ENCODE results near the gene MRGPRF.

Gene MRGPRF, protein sequence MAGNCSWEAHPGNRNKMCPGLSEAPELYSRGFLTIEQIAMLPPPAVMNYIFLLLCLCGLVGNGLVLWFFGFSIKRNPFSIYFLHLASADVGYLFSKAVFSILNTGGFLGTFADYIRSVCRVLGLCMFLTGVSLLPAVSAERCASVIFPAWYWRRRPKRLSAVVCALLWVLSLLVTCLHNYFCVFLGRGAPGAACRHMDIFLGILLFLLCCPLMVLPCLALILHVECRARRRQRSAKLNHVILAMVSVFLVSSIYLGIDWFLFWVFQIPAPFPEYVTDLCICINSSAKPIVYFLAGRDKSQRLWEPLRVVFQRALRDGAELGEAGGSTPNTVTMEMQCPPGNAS

DNA sequence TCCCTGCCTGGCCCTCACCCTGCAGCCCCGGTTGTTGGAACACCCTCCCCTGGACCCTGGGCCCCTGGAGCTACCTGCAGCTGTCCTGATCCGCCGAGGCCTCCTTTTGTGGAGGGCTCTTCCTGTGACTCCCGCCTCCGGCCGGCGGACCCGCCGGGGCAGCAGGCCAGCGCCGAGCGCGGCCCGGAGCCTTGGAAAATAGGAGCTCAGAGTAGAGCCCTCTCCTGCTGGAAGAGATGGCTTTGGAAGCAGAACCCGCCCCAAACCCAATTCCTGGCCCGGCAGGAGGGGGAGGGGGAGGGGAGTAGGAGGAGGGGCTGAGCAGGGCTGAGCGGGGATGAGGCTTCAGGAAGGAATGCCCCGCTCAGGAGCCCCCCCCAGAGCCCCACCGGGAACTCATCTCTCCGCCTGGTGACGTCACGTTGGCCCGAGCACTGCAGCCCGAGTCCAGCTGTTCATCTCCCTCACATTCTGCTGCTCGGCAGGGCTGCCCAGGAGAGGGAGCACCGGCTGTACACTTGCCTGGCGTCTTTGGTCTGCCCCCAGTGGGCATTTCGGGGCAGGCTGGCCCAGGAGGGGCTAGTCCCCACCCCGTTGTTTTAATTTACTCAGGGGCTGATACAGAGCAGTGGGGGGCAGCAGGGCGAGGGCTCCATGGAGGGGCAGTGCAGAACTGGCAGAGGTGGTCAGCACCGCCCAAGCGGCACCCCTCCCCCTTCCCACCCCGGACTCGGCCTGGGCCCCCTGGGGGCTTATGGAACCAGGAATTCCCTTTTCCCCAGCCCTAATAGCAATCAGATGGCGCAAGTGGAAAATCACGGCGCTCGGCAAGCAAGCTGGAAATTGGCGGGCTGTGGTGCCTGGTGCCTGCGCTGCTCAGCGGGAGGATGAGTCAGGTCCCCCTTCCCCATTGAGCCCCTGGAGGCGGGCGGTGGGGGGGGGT, at the start of gene MRGPRF:
Gene MRGPRF, minus strand, starts transcription at position 238 of the 943 bp plus-strand sequence. CDS start 3,345 bp downstream, outside the sequence.
- no peak for DNase-seq

DNA sequence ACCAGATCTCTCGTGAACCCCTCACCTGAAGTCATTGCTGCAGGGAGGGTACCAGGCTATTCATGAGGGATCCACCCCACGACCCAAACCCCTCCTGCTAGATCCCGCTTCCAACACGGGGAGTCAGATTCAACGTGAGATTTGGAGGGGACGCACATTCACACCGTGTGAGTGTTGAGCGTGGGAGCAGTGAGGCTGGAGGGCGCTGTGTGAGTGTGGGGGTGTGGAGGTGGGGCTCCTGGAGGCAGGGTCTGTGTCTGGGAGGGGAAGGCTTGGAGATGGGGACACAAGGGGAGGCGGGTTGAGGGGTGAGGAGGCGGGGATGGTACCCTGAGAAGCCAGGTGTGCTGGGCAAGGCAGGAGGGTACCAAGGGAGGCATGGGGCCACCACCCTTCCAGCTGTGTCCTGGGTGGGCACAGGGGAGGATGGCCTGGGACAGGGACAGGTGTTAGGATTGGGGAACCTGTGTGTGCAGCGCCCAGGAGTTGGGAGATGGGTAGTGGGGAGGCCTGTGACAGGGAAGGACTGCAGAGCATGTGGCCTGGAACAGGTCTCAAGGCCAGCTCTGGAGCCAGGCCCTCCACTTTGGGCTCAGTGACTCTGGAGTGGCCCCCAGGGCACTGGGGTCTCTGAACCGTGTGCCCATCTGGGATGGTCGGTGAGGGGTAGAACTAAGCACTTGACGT, 49.3 kb upstream of the MRGPRF start:
- no peak for DNase-seq

DNA sequence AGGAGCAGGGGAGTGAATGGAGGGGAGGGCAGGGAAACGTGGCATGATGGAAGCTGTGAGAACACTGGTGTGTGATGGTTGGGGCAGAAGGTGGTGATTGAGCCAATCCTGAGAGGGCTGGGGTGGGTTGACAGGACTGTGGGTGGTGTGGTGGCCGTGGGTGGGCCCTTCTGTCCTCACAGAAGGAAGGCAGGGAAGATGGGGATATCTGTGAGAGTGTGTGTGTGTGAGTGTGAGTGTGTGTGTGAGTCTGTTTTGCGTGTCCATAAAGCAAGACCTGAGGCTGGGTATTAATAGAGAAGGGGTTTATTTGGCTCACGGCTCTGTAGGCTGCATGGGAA, 48.6 kb upstream of the MRGPRF start:
- DNase-seq: no peak

DNA sequence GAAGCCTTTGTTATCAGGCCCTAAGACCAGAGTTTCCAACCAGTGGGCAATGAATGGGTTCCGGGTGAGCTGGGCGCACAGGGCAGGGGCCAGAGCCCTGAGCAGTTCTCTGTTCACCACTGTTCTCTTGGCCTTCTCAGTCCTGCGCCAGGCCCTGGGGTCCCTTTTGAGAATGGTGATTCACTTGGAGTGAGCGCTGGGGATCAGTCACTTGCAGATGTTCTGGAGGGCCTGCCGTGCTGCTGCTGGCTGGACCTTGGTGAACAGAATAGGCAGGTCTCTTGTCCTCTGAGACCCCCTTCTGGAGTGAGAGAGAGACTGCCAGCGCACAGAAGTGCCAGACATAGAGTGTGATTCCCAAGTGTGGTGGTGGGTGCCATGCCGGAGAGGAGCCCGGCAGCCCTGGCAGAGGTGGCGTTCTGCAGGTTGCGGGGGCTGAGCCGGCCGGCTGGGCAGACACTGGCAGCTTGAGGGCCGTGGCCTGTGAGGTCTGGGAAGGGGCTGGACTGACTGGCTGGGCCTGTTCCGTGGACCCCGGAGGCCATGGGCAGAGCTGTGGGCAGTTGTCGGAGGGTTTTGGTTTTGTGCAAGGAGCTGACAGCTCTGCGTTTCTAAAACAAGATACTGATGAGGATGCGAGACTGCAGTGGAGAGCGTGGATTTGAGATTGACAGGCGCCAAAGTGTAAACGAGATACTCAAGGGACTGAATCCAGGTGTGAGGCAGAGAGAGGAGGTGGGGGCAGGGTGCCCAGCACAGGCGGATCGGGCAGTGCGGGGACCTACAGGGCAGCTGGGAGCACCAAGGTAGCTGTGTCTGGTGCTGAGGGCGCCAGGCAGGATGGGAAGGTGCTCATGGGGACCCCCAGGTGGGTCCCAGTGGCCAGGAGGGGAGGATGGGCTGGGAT, 48.0 kb upstream of the MRGPRF start:
- no peak for DNase-seq

DNA sequence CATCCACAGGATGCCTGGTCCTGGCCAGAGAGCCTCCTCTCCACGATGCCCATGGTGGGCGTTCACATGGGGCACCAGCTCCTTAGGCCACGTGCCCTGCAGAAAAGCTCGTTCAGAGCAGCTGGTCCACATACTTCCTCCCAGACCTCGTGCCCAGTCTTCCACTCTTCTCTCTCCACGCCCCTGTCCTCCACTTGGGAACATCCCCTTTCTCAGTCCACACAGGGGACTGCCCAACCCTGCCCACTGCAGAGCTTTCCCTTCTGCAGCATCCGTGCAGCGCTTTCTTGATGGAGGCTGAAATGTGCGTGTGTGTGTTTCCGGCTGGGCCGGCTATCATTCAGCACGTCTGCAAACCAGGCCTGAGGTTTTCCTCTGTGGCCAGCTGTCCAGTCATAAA, 46.9 kb upstream of the MRGPRF start:
- DNase-seq: no peak

DNA sequence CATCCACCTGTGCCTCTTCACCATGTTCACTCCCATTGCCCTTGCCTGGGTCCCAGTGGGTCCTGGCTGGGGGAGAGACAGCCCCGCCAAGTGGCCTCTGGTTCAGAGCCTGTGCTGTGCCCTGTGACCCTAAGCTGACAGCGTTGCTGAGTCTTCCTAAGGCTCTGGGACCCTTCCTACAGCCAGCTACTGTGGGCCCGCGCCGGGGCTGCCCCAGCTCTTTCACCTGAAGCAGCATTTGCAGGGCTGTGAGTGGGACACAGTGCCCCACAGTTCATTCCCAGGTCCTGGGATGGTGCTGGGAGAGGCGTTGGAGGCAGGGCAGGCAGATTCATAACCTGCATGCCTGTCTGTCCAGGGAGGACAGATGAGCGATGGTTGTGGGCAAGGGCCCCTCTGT, 46.4 kb upstream of the MRGPRF start:
- DNase-seq: no peak

DNA sequence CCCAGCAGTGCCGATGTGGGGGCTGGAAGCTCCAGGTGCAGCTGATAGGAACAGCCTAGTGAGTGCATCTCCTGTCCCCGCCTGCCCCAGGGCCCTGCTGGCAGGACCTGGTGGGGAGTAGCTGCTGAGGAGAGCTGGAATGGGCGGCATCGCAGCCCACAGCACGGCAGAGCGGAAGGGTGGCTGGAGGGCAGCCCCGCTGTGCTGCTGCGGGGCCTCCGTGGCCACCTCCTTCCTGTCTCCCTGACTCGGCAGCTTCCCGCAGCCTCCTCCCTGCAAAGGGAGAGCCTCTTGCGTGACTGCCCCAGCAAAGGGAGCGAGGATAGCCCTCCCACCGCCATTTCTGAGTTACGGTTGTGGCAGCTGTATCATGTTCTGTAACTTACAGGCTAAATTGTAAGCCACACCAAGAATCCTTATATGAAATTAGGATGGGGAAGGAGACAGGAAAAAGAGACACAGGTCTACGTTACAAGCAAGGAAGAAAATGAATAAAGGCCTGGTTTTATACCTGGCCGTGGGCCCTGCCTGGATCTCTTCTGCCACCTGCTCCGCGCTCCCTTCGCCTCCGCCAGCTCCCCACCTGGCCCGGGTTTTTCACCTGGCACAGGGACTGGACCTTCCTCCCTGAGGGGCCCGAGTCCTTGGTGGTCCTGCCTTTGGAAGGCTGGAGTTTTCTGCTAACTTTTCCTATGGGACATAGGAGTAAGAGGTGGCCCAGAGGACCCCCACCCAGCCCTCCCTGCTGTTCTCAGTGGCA, 45.6 kb upstream of the MRGPRF start:
- no peak for DNase-seq

DNA sequence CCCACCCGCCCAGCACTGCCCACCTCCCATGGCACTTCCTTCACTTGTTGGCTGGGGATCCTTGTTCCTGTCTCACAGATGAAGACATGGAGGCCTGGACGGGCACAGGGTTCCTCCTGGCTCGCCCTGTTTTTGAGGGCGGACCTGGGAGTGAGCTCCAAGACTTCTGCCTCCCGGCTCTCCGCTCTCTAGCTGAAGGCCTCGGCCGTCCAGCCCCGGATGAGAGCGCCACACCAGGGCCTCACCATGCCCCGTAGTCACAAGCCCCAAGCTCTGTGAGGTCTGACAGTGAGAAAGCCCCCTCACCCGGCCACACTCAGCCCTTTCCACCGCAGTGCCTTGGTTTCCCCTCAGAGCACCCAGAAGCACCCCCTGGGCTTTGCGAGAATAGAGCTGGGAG, 44.8 kb upstream of the MRGPRF start:
- DNase-seq: no peak

DNA sequence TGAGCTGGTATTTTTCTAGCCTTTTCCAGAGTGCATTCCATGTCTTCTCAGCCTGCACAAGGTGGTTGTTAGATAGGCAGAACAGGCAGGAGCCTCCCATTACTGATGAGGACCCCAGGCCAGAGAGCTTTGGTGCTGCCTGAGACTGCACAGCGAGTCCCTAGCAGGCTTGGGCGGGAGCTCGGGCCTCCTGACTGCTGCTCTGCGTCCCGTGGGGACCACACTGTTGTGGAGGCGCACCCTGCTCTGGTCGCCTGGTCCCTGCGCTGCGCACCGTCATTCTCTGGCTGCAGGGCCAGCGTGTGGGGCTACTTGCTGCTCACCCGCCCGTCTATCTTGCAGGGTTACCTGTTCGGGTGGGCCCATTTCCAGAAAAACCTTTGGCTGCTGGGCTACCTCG, 44.2 kb upstream of the MRGPRF start:
- no peak for DNase-seq

DNA sequence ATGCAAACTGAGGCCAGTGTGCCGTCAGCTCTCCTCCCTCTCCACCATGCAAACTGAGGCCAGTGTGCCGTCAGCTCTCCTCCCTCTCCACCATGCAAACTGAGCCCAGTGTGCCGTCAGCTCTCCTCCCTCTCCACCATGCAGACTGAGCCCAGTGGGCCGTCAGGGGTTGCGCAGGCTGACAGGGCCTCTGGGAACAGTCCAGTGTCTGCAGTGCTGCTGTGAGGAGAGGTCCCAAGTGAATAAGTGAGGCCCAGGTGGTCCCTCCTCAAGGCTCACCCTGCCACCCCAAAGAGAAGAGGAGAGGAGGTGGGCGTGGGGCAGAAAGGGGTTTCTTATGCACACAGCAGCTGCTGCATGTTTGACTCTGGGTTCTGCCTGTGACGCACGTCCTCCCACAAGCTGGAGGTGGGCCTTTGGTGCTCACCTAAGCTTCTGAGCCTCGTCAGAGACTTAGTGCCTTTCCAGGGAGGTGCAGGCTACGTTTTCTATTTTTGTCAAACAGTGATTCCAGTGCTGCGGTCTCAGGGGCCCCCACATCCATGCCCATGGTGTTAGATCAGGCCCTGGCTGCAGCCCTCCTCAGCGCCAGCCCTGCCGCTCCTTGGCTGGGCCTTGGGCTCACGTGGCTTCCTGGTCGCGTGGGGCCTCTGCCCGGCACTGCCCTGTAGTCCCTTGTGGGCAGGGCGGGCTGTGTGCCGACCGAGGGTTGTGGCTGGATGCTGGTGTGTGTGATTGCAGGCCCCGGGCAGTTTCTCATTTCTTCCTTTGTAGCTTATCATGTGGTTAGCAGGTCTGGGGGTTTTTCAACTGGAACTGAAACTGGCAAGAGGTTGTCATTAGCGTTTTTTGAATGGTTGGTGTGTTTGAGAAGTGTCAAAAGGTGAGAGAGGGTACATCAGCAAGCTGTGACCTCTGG, 42.8 kb upstream of the MRGPRF start:
- DNase-seq: no peak

DNA sequence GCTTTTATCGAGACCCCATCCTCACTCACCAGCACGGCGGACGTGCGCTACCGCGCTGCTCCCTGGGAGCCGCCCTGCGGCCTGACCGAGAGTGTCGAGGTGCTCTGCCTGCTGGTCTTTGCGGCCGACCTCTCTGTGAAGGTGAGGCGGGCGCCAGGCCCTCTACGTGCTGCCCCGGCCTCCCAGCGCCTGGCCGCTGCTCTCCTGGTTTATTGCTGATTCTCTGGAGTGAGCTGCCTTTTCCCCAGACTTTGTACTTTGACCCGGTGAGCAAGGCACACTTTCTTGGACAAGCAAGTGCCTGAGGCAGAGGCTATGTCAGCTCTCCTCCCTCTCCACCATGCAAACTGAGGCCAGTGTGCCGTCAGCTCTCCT, 42.2 kb upstream of the MRGPRF start:
- DNase-seq: no peak

DNA sequence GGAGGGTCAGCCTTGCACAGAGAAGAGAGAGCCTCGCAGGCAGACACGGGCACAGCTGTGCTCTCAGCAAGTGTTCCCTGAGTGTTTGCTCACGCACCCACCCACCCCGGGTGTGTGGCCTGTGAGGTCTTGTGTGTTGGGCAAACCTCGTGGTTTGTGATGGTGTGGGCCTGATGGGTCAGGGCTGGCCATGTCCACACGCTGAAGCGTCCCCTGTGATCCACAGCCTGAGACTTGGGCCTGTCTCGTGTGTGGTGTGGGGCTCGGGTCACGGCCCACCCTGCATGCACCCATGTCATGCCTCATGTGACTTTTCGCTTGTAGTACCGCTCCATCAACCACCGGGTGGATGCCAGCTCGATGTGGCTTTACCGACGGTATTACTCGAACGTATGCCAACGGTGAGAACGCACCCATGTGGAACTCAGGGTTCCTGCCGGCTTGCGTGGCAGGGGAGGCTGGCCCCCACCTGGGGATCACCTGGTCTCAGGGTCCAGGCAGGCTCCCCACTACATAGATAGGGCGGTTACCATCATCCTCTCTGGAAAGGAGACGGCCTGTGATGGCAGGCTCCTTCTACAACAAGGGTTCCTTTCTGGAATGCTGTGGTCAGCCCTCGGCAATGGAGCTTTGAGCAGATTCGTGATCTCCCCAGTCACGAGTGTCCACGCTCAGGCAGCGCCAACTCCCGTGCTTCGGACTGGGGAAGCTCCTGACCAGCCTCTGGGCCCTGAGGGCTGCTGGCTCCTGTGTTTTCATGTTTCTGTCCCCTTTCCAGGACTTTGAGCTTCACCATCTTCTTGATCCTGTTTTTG, 41.6 kb upstream of the MRGPRF start:
- DNase-seq: no peak

DNA sequence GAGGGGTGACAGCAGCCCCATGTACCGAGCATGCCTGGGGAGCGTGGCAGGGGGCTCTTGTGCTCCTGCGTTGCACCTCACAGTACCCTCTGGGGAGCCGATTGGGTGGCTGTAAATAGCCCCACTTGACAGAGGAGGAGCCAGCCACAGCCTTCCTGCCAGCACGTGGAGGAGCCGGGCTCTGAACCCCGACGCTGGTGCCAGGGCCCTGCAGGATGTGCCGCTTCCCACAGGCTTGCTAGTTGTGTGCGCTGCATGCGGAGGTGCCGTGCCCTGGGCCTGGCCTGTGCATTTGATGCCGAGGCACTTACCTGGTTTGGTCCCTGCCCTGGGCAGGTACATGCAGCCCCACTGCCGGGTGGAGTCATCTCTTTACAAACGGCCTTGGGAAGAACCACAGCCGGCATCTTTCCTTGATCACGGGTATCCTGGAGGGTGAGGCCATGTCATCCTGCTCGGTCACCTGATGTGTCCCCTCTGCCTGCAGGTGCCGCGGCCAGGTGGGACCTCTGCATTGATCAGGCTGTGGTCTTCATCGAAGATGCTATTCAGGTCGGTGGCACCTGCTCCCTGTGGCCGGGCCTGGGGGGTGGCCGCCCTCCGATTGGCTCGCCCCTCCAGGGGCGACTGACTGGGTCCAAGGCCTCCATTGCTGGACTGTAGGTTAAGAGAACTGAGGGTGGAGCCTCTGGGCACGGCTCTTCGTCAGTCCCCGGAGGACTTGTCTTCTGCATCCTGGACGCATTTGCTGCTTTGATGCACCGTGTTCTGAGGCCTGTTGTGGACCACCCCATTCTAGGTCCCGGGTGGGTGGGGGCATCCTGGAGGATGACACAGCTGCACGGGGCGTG, 40.7 kb upstream of the MRGPRF start:
- no peak for DNase-seq

DNA sequence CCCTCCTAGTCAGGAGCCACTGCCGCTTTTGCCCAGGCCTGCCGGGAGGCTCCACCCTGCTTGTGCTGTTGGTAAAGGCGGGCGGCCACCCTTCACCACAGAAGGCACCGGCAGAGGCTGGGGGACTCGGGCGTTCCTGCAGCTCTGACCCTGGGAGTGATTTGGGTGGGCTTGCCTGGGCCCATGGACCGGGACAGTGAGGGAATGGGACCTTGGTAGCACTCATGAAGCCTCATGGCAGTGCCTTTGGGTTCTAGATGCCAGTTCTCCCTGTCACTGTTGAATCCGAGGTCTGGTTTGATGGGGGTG, 40.1 kb upstream of the MRGPRF start:
- DNase-seq: no peak

DNA sequence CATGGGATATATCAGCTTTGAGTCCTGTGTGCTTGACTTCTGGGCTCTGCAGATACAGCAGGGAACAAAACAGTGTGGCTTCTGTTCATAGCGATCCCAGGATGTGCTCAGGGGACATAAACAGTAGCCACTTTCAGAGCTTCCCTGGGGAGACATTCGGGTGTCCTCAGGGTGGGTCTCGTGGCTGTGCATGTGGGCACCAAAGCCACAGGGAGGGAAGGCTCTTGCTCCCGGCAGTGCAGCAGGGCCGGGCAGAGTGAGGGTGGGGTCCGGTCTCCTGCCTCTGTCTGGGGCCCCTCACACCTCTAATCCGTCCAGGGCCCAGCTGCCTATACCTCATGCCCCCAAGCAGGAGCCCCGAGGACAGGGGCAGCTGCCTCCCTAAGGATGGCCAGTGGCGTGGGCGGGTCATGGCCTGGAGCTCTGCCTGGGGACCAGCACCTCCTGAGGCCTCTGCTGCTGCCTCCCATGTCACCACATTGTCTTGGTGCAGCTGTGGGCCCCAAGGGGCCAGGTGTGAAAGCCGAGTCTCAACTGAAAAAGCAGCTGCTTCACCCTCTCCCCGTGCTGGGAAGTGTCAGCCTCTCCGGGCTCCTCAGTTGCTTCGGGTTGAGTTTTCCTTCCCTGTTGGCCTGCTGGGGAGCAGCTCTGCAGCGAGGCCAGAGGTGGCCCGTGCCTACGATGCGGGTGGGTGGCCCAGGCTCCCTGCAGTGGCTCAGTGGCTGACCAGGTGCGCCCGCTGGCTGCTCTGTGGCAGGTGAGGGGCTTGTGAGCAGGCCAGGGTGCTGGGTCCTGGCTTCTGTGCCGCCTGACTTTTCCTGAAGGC, 39.5 kb upstream of the MRGPRF start:
- no peak for DNase-seq

DNA sequence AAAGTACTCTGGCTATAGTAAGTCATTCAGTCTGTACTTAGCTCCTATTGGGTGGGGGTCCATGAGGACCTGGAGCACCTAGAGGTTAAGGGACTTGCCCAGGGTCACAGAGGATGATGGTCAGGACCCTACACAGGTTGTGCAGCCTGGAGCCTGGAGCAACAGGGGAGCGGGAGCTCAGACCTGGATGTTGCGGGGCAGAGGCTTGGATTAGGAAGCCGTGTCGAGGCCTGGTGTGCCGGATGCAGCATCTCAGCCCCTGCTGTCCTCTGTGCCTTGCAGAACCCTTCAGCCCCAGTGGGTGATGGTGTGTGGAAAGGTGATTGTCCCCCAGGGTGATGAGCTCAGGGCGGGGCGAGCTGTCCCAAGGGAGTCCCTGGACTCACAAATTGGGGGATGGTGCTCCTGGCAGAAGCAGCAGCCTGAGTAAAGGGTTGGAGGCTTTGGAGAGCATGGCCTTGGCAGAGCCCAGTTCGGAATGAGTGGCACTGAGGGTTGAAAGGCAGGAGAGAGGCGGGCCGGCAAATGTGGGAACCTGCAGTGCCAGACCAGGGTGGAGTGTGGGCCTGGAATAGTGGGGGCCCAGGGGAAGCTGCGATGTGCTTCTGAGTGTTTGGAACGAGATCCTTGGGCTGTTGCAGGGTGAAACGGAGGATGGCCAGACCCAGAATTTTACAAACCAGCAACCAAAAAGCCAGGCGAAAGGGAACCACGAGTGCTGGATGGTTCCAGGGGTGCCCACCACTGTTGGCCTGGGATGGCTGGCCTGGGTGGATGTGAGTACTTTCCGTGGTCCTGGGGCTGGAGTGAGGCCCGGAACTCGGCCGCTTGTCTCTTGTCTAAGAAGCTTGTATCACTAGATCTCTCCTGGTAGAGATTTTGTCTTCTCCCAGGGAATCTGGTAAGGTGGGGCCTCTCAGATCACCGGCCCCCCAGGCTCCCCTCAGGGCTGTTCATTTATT, 38.6 kb upstream of the MRGPRF start:
- DNase-seq: no peak
